NCI-H2171 (cell line): Measurements from ENCODE around the gene HMGN1.

Experiments used
- DNase-seq: peaks from one replicate; lab custom pipeline; 2025; lab: John Stamatoyannopoulos, UW

Gene HMGN1

GRCh38 chr21:39296891-39297290 lies 52.0 kb downstream of the HMGN1 start:
- DNase-seq = no peak
